Astrocyte of the cerebellum (primary cell): ENCODE results near the gene ACOXL.
A peak's percentile ranks its signal among the peaks of the same experiment; 100 is the strongest.

ENCODE experiments used
- DNase-seq: peaks from one replicate; pipeline ENCODE4 v3.0.0-alpha.2; 2011; ENCODE audit warnings: low read depth
- H3K4me3 ChIP-seq: 2 replicates; pipeline ENCODE4 v1.5.1; 2011; ENCODE audit warnings: mild to moderate bottlenecking, low read depth, low read length, moderate library complexity
- in situ Hi-C: cut with HindIII; loops from 2 replicates; pipeline ENCODE4 v1.10.0; 2017; ENCODE audit warnings: low sequenced_read_pairs
- TF ChIP-seq, protein P1 (sequence below): IDR thresholded peaks from 2 replicates; pipeline ENCODE4 v1.5.1; 2012; ENCODE audit warnings: low read length, low read depth, moderate library complexity, mild to moderate bottlenecking; ENCODE audit errors: missing control alignments

ACOXL gene

DNA sequence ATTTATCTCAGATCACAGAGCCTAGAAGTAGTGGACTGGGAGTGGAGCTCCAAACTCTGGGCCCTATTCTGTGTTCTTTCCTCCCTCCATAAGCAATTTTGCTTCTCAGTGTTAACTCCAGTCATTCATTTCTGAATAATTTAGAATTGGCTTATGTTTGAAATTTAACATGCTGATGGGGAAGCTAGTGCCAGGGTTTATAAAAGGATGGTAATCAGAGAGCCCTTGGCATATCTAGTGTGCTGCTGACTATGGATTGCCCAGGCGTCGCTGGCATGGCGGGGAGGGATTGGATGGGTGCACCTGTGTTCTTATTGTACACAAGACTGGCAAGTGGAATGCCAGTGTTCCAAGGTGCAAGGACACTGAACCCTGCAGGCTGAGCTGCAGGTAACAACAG, 177.1 kb downstream of the ACOXL start:
- in situ Hi-C loops, result no loop called here
- no peak overlapping the region for H3K4me3 ChIP-seq
- TF ChIP-seq, protein P1, sequence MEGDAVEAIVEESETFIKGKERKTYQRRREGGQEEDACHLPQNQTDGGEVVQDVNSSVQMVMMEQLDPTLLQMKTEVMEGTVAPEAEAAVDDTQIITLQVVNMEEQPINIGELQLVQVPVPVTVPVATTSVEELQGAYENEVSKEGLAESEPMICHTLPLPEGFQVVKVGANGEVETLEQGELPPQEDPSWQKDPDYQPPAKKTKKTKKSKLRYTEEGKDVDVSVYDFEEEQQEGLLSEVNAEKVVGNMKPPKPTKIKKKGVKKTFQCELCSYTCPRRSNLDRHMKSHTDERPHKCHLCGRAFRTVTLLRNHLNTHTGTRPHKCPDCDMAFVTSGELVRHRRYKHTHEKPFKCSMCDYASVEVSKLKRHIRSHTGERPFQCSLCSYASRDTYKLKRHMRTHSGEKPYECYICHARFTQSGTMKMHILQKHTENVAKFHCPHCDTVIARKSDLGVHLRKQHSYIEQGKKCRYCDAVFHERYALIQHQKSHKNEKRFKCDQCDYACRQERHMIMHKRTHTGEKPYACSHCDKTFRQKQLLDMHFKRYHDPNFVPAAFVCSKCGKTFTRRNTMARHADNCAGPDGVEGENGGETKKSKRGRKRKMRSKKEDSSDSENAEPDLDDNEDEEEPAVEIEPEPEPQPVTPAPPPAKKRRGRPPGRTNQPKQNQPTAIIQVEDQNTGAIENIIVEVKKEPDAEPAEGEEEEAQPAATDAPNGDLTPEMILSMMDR, result no peak
- DNase-seq, result no peak

DNA sequence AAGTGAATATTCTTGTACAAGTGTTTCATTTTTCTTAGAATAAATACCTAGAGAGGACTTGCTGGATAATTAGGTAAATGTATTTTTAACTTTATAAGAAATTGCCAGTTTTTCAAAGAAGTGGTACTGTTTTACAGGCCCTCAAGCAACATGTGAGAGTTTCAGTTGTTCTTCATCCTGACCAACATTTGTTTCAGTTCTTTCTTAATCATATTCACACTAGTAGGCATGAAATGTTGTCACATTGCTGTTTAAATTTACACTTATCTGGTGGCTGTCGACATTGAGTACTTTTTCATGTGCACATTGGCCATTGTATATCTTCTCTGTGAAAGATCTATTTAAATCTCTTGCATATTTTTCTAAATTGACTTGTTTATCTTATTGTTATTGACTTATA, 178.1 kb downstream of the ACOXL start:
- in situ Hi-C loops, result no loop called here
- TF ChIP-seq, protein P1, result no peak
- DNase-seq, result no peak
- H3K4me3 ChIP-seq, result no peak overlapping the region

DNA sequence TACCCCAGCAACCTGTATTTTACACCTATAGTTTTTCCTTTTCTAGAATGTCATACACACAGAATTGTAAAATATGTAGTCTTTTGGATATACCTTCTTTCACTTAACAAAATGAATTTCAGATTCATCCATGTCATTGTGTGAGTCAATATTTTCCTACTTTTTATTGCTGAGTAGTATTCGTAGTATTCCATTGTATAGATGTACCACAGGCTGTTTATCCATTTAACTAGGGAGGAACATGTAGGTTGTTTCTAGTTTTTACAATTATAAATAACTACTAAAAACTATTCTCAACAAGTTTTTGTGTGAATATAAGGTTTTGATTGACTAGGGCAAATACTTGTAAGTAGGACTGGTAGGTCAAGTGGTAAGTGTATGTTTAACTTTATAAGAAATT, 187.4 kb downstream of the ACOXL start:
- no peak for DNase-seq
- in situ Hi-C loops, result no loop called here
- TF ChIP-seq, protein P1, result no peak
- H3K4me3 ChIP-seq, result no peak overlapping the region

DNA sequence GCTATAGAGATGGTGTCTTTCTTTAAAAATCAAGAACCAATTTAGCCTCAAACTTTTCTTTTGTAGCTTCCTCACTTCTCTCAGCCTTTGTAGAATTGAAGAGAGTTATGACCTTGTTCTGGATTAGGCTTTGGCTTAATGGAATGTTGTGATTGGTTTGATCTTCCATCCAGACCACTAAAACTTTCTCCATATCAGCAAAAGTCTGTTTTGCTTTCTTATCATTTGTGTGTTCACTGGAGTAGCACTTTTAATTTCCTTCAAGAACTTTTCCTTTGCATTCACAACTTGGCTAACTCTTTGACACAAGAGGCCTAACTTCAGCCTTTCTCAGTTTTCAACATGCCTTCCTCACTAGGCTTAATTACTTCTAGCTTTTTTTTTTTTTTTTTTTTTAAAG, 193.1 kb downstream of the ACOXL start:
- H3K4me3 ChIP-seq, result no peak overlapping the region
- TF ChIP-seq, protein P1, result no peak
- no peak for DNase-seq
- in situ Hi-C loops, result no loop called here

DNA sequence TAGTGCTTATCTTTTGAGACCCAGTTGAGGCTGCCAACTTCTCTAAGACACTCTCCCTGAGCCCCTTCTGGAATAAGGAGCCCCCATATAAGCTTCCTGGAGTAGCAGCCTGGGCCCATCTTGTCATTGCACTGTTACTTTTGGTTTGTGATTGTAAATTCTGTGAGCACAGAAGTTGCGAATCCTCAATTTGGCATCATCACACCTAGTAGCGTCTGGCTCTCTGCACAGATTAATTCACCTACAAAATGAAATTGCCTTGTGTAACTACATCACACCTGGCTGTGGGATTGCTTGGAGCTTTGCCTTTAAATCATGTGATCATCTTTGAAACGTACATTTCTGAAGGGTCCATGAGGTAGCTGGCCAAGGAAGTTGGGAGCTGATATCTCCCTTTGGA, 195.2 kb downstream of the ACOXL start:
- in situ Hi-C loops, result no loop called here
- TF ChIP-seq, protein P1, result no peak
- no peak for DNase-seq
- no peak overlapping the region for H3K4me3 ChIP-seq

GRCh38 chr2:110929528-110929927, 197.2 kb downstream of the ACOXL start:
- no peak overlapping the region for H3K4me3 ChIP-seq
- in situ Hi-C loops, result no loop called here
- TF ChIP-seq, protein P1, result no peak
- no peak for DNase-seq

- peak; percentile 0 for DNase-seq
- TF ChIP-seq, protein P1, result no peak
- in situ Hi-C loops, result no loop called here
- H3K4me3 ChIP-seq, result no peak overlapping the region
Measured at GRCh38 chr2:110931648-110932047, 199.3 kb downstream of the ACOXL start.
